K562 (cell line): ENCODE results near the gene CABP4. TPM values are rescaled to one million over a fixed set of nuclear protein-coding genes. Genes with fewer than 3 reads are reported as not detected.

Experiments used
- ARID3B ChIP-seq: fragments of 250-450 bp; sonication (Bioruptor Pico); IDR thresholded peaks from 2 replicates; pipeline ENCODE4 v1.4.0; 2020; ENCODE audit warnings: borderline replicate concordance
- ASH1L ChIP-seq: fragments of 450-650 bp; IDR thresholded peaks from 2 replicates; pipeline ENCODE4 v1.6.1; 2018; ENCODE audit warnings: borderline replicate concordance, mild to moderate bottlenecking, low read depth; ENCODE audit not compliant: partially characterized antibody
- CGGBP1 ChIP-seq: fragments of 250-450 bp; sonication (Bioruptor Pico); IDR thresholded peaks from 2 replicates; pipeline ENCODE4 v1.9.0; 2021; ENCODE audit warnings: mild to moderate bottlenecking
- EP400 ChIP-seq: fragments of 450-650 bp; IDR thresholded peaks from 2 replicates; pipeline ENCODE4 v1.6.1; 2017; ENCODE audit warnings: antibody characterized with exemption, mild to moderate bottlenecking, moderate library complexity
- FOXJ3 ChIP-seq: sonication (generic); formaldehyde crosslinking; IDR thresholded peaks from 2 replicates; pipeline ENCODE4 v1.4.0; 2020; ENCODE audit warnings: mild to moderate bottlenecking, missing genetic modification reagents
- GATA2 ChIP-seq: sonication (generic); formaldehyde crosslinking; IDR thresholded peaks from 2 replicates; pipeline ENCODE4 v1.4.0; 2020; ENCODE audit warnings: mild to moderate bottlenecking, missing genetic modification reagents
- HDAC6 ChIP-seq: IDR thresholded peaks from 2 replicates; pipeline ENCODE4 v1.6.1; 2012; ENCODE audit warnings: low read depth, mild to moderate bottlenecking, control low read depth, inconsistent platforms, low read length, moderate library complexity
- HMGXB4 ChIP-seq: sonication (generic); formaldehyde crosslinking; IDR thresholded peaks from 2 replicates; pipeline ENCODE4 v1.8.1; 2023; ENCODE audit warnings: mild to moderate bottlenecking, missing genetic modification reagents
- KDM4B ChIP-seq, 2 experiments: fragments of 450-650 bp in 1 of 2; sonication (generic) in 1 of 2; IDR thresholded peaks; 2 replicates each; pipeline ENCODE4 v1.6.1; 2016 to 2017; ENCODE audit warnings: borderline replicate concordance in 2 of 2, antibody characterized with exemption in 1 of 2, low read depth in 1 of 2, mild to moderate bottlenecking in 1 of 2
- L3MBTL2 ChIP-seq: fragments of 450-650 bp; IDR thresholded peaks from 2 replicates; pipeline ENCODE4 v1.6.1; 2016; ENCODE audit warnings: mild to moderate bottlenecking, moderate library complexity
- LEF1 ChIP-seq: fragments of 450-650 bp; IDR thresholded peaks from 2 replicates; pipeline ENCODE4 v1.6.1; 2016; ENCODE audit warnings: mild to moderate bottlenecking
- MCM5 ChIP-seq: fragments of 450-650 bp; IDR thresholded peaks from 2 replicates; pipeline ENCODE4 v1.6.1; 2016; ENCODE audit warnings: low read depth
- MXI1 ChIP-seq: IDR thresholded peaks from 2 replicates; pipeline ENCODE4 v1.6.1; 2011; ENCODE audit warnings: low read depth, mild to moderate bottlenecking, improper control_type of control experiment, low read length
- NFATC3 ChIP-seq: fragments of 450-650 bp; IDR thresholded peaks from 2 replicates; pipeline ENCODE4 v1.6.1; 2017; ENCODE audit warnings: mild to moderate bottlenecking
- NR3C1 ChIP-seq: sonication (generic); formaldehyde crosslinking; IDR thresholded peaks from 2 replicates; pipeline ENCODE4 v1.8.1; 2022; ENCODE audit warnings: missing genetic modification reagents
- POLR3A ChIP-seq: IDR thresholded peaks from 2 replicates; pipeline ENCODE4 v1.6.1; 2011; ENCODE audit warnings: borderline replicate concordance, mild to moderate bottlenecking, moderate library complexity; ENCODE audit not compliant: insufficient read length, insufficient read depth; ENCODE audit errors: extremely low read depth
- ZNF395 ChIP-seq: fragments of 200-800 bp; sonication (Bioruptor generic); IDR thresholded peaks from 2 replicates; pipeline ENCODE4 v1.6.1; 2017; ENCODE audit warnings: missing genetic modification characterization, missing compliant biosample characterization
- ZNF592 ChIP-seq: fragments of 450-650 bp; IDR thresholded peaks from 2 replicates; pipeline ENCODE4 v1.6.1; 2017; ENCODE audit warnings: antibody characterized with exemption, mild to moderate bottlenecking
- ZNF668 ChIP-seq: fragments of 250-450 bp; sonication (Bioruptor Pico); IDR thresholded peaks from 2 replicates; pipeline ENCODE4 v1.8.0; 2022; ENCODE audit warnings: mild to moderate bottlenecking, inconsistent platforms
- polyA plus RNA-seq, 8 experiments: library from polyadenylated mRNA; depleted of rRNA in 4 of 8; stranded (reverse) in 5 of 8; unstranded in 3 of 8; fragments of >200 nt; fragmentation: Nextera tagmentation in 2 of 8; fragmentation: Illumina TruSeq in 1 of 8; extraction: Ambion mirVana in 2 of 8; extraction: Trizol in 1 of 8; gene quantifications; 2 replicates each; pipeline versions ENCODE4 v1.2.1 to v1.2.3, GENCODE V29; 2011 to 2014; ENCODE audit warnings: inconsistent platforms in 1 of 8, missing spikeins in 1 of 8
- total RNA-seq, 7 experiments: library from RNA; depleted of rRNA in 6 of 7; stranded (reverse); fragments of >200 nt in 6 of 7; fragmentation: Illumina TruSeq in 2 of 7; extraction: Trizol in 2 of 7; gene quantifications; 2 replicates each; pipeline versions ENCODE4 v1.2.1 to v1.2.3, GENCODE V29; 2011 to 2021; ENCODE audit warnings: low replicate concordance in 1 of 7

The CABP4 gene
- total and polyA plus RNA-seq, 9 of the 15 experiments (the other 6 are each of a cell fraction or from before 2014, with no cell fraction given), result 0.11 TPM; not detected in 8

GRCh38 chr11:67504950-67505581 lies 49.9 kb downstream of the CABP4 start, which contains the start of gene PITPNM1 (continued):
- TF ChIP-seq ARID3B (CRISPR knock-in tag), result no peak
- TF ChIP-seq ZNF592, result 0 out of 2 replicates have a peak, but pooled peaks have one; percentile 28
- TF ChIP-seq CGGBP1 (CRISPR knock-in tag), result no peak
- no peak for TF ChIP-seq KDM4B (IDR thresholded peaks at IDR 0.05; ENCODE audit: borderline replicate concordance in 2 of 2, low read depth in 1 of 2)
- no peak for TF ChIP-seq MXI1
- no peak for TF ChIP-seq FOXJ3 (CRISPR knock-in tag)
- TF ChIP-seq EP400, result no peak
- TF ChIP-seq ASH1L, result no peak
- no peak for TF ChIP-seq HDAC6
- TF ChIP-seq NR3C1 (CRISPR knock-in tag), result peak; percentile 22; the same call in 1 of the 2 replicates
- TF ChIP-seq HMGXB4 (CRISPR knock-in tag), result 0 out of 2 replicates have a peak, but pooled peaks have one; percentile 46
- no peak for TF ChIP-seq MCM5
- peak; percentile 63 for TF ChIP-seq L3MBTL2
- TF ChIP-seq ZNF668 (CRISPR knock-in tag), result no peak
- no peak for TF ChIP-seq GATA2 (CRISPR knock-in tag)
- TF ChIP-seq LEF1, result no peak
- no peak for TF ChIP-seq NFATC3
- TF ChIP-seq ZNF395 (CRISPR knock-in tag), result 0 out of 2 replicates have a peak, but pooled peaks have one; percentile 55
- no peak for TF ChIP-seq POLR3A
